ENCODE results near the gene CDK11B. TPM values are rescaled to one million over a fixed set of nuclear protein-coding genes. Genes with fewer than 3 reads are reported as not detected.
"Not testable (repeated sequence)": the region's sequence is repeated elsewhere in the genome, so short reads cannot be mapped to it uniquely, and the experiment has no call there.

CDK11B gene
- total and polyA plus RNA-seq, 2 of the 8 experiments (the other 6 are each of a cell fraction or from before 2014, with no cell fraction given), result 11.1 to 31.9 TPM

GRCh38 chr1:1700067-1700466 lies 41.3 kb upstream of the CDK11B start:
- H2BK5ac ChIP-seq (ENCODE audit: low read depth, low read length); H4K5ac ChIP-seq (ENCODE audit: insufficient read length, low read depth, low read length); H3K79me1 ChIP-seq (ENCODE audit: low read depth, low read length); H4K8ac ChIP-seq (ENCODE audit: extremely low read depth, insufficient read depth, low read length); H3K4ac ChIP-seq (replicated peaks; ENCODE audit: insufficient read length, low read depth, low read length); H3K14ac ChIP-seq (ENCODE audit: insufficient read length); H2AFZ ChIP-seq (ENCODE audit: low read length); H3K4me1 ChIP-seq (replicated peaks in 1 of 4; ENCODE audit: control insufficient read depth in 3 of 4, insufficient read depth in 4 of 4, low read length in 3 of 4); H2AK5ac ChIP-seq (ENCODE audit: low read depth, low read length); H2BK15ac ChIP-seq (ENCODE audit: low read length); H3K4me2 ChIP-seq (ENCODE audit: insufficient read depth in 1 of 2, low read depth in 2 of 2, low read length in 2 of 2); H3K23ac ChIP-seq (ENCODE audit: insufficient read length); DNase-seq (ENCODE audit: low read depth in 1 of 2, low spot score in 2 of 2); H3K27ac ChIP-seq (ENCODE audit: low read depth, low read length); H3K56ac ChIP-seq (replicated peaks; ENCODE audit: insufficient read length, low read depth, low read length); H3K27me3 ChIP-seq (replicated peaks in 1 of 4; ENCODE audit: control insufficient read depth in 3 of 4, extremely low read depth in 1 of 4, insufficient read depth in 3 of 4, low read length in 3 of 4); H3K9ac ChIP-seq (replicated peaks in 1 of 4; ENCODE audit: extremely low read depth in 1 of 4, low read depth in 3 of 4, low read length in 3 of 4); H2BK20ac ChIP-seq (ENCODE audit: low read length); H4K20me1 ChIP-seq (replicated peaks in 1 of 2; ENCODE audit: control insufficient read depth in 1 of 2, insufficient read depth in 2 of 2, low read length in 2 of 2); H3K4me3 ChIP-seq (ENCODE audit: extremely low read depth in 1 of 4, insufficient read depth in 2 of 4, low read depth in 3 of 4, low read length in 4 of 4); H3K79me2 ChIP-seq (ENCODE audit: control insufficient read depth in 1 of 2, insufficient read depth in 2 of 2, low read length in 2 of 2); H3K23me2 ChIP-seq (ENCODE audit: low read depth, low read length); CTCF ChIA-PET (ENCODE audit: partially characterized antibody); H3K9me3 ChIP-seq (ENCODE audit: insufficient read depth in 2 of 2, low read depth in 1 of 2, low read length in 1 of 2); H2BK12ac ChIP-seq (ENCODE audit: low read depth, low read length); H3K18ac ChIP-seq (ENCODE audit: extremely low read depth, low read length); FAIRE-seq; POLR2A ChIA-PET (ENCODE audit: partially characterized antibody); H4K91ac ChIP-seq (replicated peaks; ENCODE audit: insufficient read length, low read length); H2BK120ac ChIP-seq (replicated peaks; ENCODE audit: low read depth, low read length): not testable (repeated sequence)
- H3K36me3 ChIP-seq (ENCODE audit: control insufficient read depth in 2 of 4, insufficient read depth in 4 of 4, low read length in 3 of 4), result peaks cover 0 to 12% (median 1%) of the 10 kb centered on the region in 4 experiments; a peak in 2 of 8 replicates
- no CpG with 5 or more reads among the region's 45 CpGs for WGBS, 2 experiments (ENCODE audit: extremely low coverage in 1 of 2, insufficient coverage in 1 of 2, insufficient read length in 1 of 2, insufficient replicate concordance in 2 of 2, low coverage in 1 of 2, low lambda C conversion rate in 2 of 2, missing lambda C conversion rate in 1 of 2)

DNA sequence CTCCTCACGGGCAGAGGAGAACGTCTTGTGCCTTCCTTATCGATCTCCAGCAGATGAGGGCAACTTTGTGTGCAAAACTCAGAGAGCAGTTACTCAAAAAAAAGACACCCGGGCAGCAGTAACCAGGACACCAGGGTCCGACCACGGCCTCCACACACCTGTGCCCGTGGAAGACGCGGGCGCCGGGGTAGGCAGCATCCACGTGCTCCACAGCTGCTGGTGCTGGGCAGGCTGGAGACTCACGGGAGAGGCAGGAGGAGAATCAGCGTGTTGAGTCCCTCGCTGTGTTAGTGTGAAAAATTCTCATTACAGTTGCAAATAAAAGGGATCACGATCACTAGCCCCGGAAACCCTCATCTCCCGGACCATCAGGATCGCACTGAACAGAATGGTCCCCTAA lies 40.3 kb upstream of the CDK11B start:
- H2BK120ac ChIP-seq (replicated peaks; ENCODE audit: low read depth, low read length); H3K79me2 ChIP-seq (ENCODE audit: control insufficient read depth in 1 of 2, insufficient read depth in 2 of 2, low read length in 2 of 2); H2BK20ac ChIP-seq (ENCODE audit: low read length); H2BK5ac ChIP-seq (ENCODE audit: low read depth, low read length); H2AFZ ChIP-seq (ENCODE audit: low read length); H3K4me3 ChIP-seq (ENCODE audit: extremely low read depth in 1 of 4, insufficient read depth in 2 of 4, low read depth in 3 of 4, low read length in 4 of 4); H3K79me1 ChIP-seq (ENCODE audit: low read depth, low read length); H2BK12ac ChIP-seq (ENCODE audit: low read depth, low read length); H3K4me1 ChIP-seq (replicated peaks in 1 of 4; ENCODE audit: control insufficient read depth in 3 of 4, insufficient read depth in 4 of 4, low read length in 3 of 4); H3K36me3 ChIP-seq (ENCODE audit: control insufficient read depth in 2 of 4, insufficient read depth in 4 of 4, low read length in 3 of 4); H3K23me2 ChIP-seq (ENCODE audit: low read depth, low read length); H3K9me3 ChIP-seq (ENCODE audit: insufficient read depth in 2 of 2, low read depth in 1 of 2, low read length in 1 of 2); FAIRE-seq; H3K4ac ChIP-seq (replicated peaks; ENCODE audit: insufficient read length, low read depth, low read length); H2AK5ac ChIP-seq (ENCODE audit: low read depth, low read length); CTCF ChIA-PET (ENCODE audit: partially characterized antibody); H3K56ac ChIP-seq (replicated peaks; ENCODE audit: insufficient read length, low read depth, low read length); H2BK15ac ChIP-seq (ENCODE audit: low read length); H4K20me1 ChIP-seq (replicated peaks in 1 of 2; ENCODE audit: control insufficient read depth in 1 of 2, insufficient read depth in 2 of 2, low read length in 2 of 2); DNase-seq (ENCODE audit: low read depth in 1 of 2, low spot score in 2 of 2); H3K9ac ChIP-seq (replicated peaks in 1 of 4; ENCODE audit: extremely low read depth in 1 of 4, low read depth in 3 of 4, low read length in 3 of 4); H3K27me3 ChIP-seq (replicated peaks in 1 of 4; ENCODE audit: control insufficient read depth in 3 of 4, extremely low read depth in 1 of 4, insufficient read depth in 3 of 4, low read length in 3 of 4); H4K5ac ChIP-seq (ENCODE audit: insufficient read length, low read depth, low read length); H4K8ac ChIP-seq (ENCODE audit: extremely low read depth, insufficient read depth, low read length); POLR2A ChIA-PET (ENCODE audit: partially characterized antibody); H3K18ac ChIP-seq (ENCODE audit: extremely low read depth, low read length); H4K91ac ChIP-seq (replicated peaks; ENCODE audit: insufficient read length, low read length); H3K23ac ChIP-seq (ENCODE audit: insufficient read length); H3K14ac ChIP-seq (ENCODE audit: insufficient read length); H3K27ac ChIP-seq (ENCODE audit: low read depth, low read length); H3K4me2 ChIP-seq (ENCODE audit: insufficient read depth in 1 of 2, low read depth in 2 of 2, low read length in 2 of 2): not testable (repeated sequence)
- WGBS, 2 experiments (ENCODE audit: extremely low coverage in 1 of 2, insufficient coverage in 1 of 2, insufficient read length in 1 of 2, insufficient replicate concordance in 2 of 2, low coverage in 1 of 2, low lambda C conversion rate in 2 of 2, missing lambda C conversion rate in 1 of 2), result 97% methylated on average over 11 of the region's 19 CpGs; no CpG with 5 or more reads in 1 of the 2 experiments
